Mesodermal cell (in vitro differentiated cells): Measurements from ENCODE around the gene JARID2.

Experiments
- H3K27ac ChIP-seq: 2 replicates; pipeline ENCODE4 v1.7.0; 2013; ENCODE audit warnings: mild to moderate bottlenecking, low read depth, low read length, moderate library complexity; ENCODE audit not compliant: severe bottlenecking
- H3K36me3 ChIP-seq: 2 replicates; pipeline ENCODE4 v1.7.1; 2013; ENCODE audit warnings: mild to moderate bottlenecking, low read length, moderate library complexity; ENCODE audit not compliant: control insufficient read depth, insufficient read depth
- H3K4me1 ChIP-seq: one replicate; pipeline ENCODE4 v1.7.1; 2013; ENCODE audit warnings: mild to moderate bottlenecking, low read length; ENCODE audit not compliant: insufficient read depth, control insufficient read depth, poor library complexity, severe bottlenecking
- H3K4me3 ChIP-seq: 2 replicates; pipeline ENCODE4 v1.7.0; 2013; ENCODE audit warnings: low read length, control low read depth, mild to moderate bottlenecking; ENCODE audit not compliant: insufficient read depth, poor library complexity, severe bottlenecking; ENCODE audit errors: extremely low read depth
- H3K9me3 ChIP-seq: 2 replicates; pipeline ENCODE4 v1.7.1; 2013; ENCODE audit warnings: mild to moderate bottlenecking, low read length, moderate library complexity; ENCODE audit not compliant: control insufficient read depth
- WGBS, 2 experiments: methylation state at CpG; one replicate each; pipeline ENCODE4 v1.1.5; 2013; ENCODE audit warnings: missing lambda C conversion rate in 2 of 2; ENCODE audit not compliant: insufficient coverage in 2 of 2; 5-methylcytosine and 5-hydroxymethylcytosine counted together

The JARID2 gene

DNA sequence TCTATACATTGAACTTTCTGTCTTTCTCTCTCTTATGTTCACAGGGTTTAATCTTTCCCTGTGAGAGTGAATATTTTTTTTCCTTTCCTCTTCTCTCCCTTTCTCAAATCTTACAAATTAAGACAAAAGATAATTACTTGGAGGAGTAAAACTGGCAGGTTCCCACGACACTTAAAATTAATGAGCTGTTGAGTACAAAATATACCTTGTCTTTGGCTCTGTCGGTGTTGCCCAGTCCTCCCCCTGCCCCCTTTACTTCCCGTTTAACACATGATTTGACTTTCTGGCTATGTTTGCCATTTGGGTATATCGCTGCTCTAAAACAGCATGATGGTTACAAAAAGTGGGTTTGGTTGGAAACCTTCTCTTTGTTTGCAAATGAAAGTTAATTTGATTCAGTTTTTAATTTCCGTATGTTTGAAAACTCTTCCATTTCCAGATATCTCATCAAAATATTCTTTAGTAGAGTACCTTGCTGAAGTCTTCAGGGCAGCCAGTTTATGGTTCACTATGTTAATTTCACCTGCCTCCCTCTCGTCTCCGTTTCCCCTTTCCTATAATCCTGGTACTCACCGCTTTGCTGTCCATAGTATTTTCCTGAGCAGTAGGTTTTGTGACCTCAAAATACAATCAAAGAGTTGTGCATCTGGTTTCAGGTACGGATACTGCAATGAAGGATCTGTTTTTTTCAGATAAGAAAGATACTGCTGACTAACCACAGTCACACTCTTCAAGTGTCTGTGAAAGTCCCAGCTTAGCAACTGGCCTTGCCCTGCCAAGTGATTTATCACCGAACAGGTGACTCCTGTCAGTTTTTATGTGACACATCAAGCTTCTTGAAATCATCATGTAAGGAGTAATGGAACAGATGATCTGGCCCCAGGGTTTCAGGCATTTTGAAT is 235.8 kb downstream of the JARID2 start:
- Histone ChIP-seq H3K27ac (no peak overlapping the region), H3K36me3 (no peaks in the 10 kb centered on the region), H3K4me3 (no peak overlapping the region), H3K4me1 (no peaks in the 10 kb centered on the region), H3K9me3 (no peaks in the 10 kb centered on the region)
- WGBS, 2 experiments = 88 to 90% methylated on average over 2 to 7 of the region's 10 CpGs

DNA sequence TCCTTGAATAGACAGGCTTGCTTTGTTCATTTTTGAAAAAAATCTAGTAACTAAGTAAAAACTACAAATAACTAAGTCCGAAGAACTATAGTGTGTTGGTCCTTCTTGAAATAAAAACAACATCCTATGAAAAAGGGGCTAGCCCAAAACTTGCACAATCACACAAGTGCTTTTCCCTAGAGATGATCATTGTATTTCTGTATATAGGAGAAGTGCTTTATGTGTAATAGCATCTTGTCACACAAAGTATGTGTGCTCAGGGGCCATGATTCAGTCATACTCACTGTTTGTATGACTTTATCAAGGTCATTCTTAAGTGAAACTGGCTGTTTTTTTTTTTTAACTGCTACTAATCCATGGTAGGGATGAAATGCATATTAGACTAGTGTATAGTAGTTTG is 237.2 kb downstream of the JARID2 start:
- Histone ChIP-seq H3K27ac (no peak overlapping the region), H3K36me3 (peaks cover 12% of the 10 kb centered on the region), H3K4me3 (no peak overlapping the region), H3K4me1 (no peaks in the 10 kb centered on the region), H3K9me3 (no peaks in the 10 kb centered on the region)
- no CpG with 5 or more reads among the region's 1 CpG for WGBS, 2 experiments

DNA sequence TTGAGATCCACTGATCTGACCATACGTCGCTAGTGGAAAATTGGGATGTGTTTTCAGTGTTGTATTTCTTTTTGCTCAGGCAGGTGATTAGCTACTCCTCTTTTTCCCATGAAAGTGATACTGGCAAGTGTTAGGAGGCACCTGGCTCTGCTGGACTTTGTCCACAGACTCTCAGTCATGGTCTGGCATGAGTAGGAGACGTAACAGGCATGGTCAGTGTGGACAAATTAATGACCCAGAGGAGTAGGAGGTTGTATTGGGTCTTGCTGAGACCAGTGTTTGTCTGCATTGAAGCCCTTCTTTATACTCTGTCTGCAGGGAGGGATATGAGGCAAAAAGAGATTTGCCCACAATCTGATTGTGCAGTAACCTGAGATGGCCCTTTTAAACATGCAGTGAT is 238.3 kb downstream of the JARID2 start:
- Histone ChIP-seq H3K4me3 (no peak overlapping the region), H3K27ac (no peak overlapping the region), H3K4me1 (no peaks in the 10 kb centered on the region), H3K36me3 (peaks cover 22% of the 10 kb centered on the region), H3K9me3 (no peaks in the 10 kb centered on the region)
- 100% methylated on average over 1 to 3 of the region's 3 CpGs for WGBS, 2 experiments

DNA sequence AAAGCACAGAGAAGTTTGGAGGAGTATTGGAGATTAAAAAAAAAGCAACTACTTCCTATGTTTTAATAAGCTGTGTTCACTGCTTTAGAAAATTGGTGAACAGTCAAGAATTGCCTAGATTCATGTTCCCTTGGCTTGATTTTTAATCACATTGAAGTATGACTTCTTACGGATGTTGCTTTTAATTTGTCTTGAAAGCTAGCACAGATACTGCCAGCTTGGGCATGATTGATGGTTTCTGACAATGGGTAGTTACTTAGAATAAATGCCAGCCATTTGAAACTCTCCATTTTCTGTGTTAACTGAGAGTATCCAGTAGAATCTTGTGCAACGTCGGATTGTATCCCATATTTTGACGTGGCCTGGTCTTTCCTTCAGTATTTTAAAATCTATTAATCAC is 239.0 kb downstream of the JARID2 start:
- no peaks in the 10 kb centered on the region for H3K4me1 ChIP-seq
- no peak overlapping the region for H3K27ac ChIP-seq
- 80 to 92% methylated on average over 1 to 4 of the region's 4 CpGs for WGBS, 2 experiments
- no peaks in the 10 kb centered on the region for H3K9me3 ChIP-seq
- peaks cover 23% of the 10 kb centered on the region for H3K36me3 ChIP-seq
- no peak overlapping the region for H3K4me3 ChIP-seq

DNA sequence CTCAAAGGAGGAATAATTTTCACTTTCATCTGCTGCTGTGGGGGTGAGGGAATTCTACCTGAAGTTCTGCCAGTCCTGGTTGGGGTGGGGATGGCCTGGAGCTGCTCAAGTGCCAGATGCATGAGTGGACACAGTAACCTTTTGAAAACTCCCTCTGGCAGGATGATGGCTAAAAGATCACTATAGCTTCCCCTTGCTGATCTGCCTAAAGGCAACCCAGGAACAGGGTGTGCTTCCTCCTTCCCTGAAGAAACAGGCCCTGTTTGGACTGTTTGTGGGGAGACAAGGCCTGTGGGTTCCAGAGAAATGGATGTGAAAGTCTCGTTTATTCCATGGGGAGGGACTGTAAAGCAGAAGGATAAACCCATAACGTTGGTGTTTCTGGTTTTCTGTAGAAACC is 240.1 kb downstream of the JARID2 start:
- Histone ChIP-seq H3K4me3 (no peak overlapping the region), H3K27ac (no peak overlapping the region), H3K36me3 (peaks cover 23% of the 10 kb centered on the region), H3K4me1 (no peaks in the 10 kb centered on the region), H3K9me3 (no peaks in the 10 kb centered on the region)
- 92 to 100% methylated on average over 2 of the region's 2 CpGs for WGBS, 2 experiments

DNA sequence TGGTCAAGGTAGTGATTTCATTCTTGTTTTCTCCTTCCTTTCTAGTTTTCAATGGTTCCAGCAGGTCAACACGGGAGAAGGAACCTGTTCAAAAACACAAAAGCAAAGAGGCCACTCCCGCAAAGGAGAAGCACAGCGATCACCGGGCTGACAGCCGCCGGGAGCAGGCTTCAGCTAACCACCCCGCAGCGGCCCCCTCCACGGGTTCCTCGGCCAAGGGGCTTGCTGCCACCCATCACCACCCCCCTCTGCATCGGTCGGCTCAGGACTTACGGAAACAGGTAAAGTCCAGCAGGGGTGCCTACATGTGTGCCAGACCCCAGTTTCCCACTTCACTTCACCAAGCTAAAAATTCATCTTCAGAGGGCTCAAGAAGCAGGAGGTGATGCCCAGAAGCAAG is 241.4 kb downstream of the JARID2 start:
- no peaks in the 10 kb centered on the region for H3K9me3 ChIP-seq
- no peak overlapping the region for H3K27ac ChIP-seq
- 90 to 95% methylated on average over 11 to 12 of the region's 13 CpGs for WGBS, 2 experiments
- peaks cover 28% of the 10 kb centered on the region for H3K36me3 ChIP-seq
- H3K4me3 ChIP-seq = no peak overlapping the region
- H3K4me1 ChIP-seq = peaks cover 3% of the 10 kb centered on the region

DNA sequence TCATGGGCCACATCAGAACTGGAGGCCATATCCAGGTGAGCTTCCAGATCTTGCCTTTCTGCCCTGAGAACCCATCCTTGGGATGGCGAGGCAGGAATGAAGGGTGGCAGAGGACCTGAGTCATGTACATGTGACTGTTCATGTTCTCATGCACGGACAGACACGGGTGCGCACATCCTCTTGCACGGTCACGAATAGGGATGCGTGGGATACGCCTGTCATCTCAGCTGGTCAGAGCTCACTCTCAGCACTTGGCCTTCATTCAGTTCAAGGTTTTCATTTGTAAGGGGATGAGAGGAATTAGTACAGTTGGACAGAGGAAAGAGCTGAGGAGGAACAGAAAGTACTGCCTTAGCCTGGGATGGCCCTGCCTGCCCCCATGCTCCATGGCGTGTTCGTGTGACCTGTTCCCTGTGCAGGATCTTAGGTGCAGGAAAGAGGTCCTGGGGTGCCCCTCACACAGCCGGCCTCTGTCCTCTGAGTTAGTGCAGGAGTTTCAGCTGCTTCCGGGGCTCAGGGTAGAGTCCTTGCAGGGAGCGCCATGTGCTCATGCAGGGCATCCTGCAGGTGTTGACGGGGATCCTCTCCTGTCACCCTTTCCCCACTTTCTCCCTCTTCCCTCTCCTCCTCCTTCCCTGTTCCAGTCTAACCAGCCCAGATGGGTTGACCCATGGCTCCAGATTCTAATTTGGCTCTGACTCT is 243.5 kb downstream of the JARID2 start:
- Histone ChIP-seq H3K4me3 (no peak overlapping the region), H3K4me1 (peaks cover 13% of the 10 kb centered on the region), H3K36me3 (peaks cover 29% of the 10 kb centered on the region), H3K27ac (no peak overlapping the region), H3K9me3 (no peaks in the 10 kb centered on the region)
- WGBS, 2 experiments = 86 to 91% methylated on average over 14 of the region's 14 CpGs

DNA sequence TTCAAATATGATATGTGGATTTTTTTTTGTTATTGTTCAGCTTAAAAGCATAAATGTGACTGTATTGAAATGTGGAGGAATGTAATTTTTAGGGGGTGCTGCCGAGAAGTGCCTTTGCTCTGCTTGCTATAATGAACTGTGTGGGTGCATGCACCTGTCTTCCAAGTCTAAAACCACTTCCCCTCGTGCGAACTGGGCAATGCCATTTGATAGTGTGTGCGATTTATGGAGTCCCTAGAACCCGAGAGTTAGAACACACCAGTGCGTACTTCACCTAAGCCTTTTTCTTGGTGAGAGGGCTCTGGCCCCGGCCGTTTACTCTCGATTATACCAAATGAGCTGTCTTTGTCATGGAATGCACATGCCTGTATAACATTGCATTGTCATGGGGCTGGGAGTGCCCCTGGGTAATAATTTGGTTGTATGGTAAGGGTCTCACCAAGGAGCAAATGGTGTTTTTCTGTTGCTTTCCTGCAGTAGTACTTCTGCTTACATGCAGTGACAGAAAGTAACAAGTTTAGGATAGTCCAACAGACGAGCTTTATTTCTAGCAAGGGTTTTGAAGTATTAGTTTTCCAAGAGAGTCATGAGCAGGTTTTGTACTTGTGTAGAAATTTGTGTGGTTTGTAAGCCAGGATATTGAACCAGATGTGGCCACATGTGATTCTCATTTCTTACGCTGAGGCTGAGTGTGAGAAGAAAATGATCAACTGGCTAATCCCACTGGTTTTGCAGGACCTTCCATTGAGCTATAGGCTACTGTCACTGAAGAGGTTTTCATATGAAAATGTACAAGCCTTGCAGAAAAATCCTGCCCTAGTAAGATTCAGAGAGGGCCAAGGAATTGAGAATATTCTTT is 244.6 kb downstream of the JARID2 start:
- H3K4me3 ChIP-seq = no peak overlapping the region
- H3K36me3 ChIP-seq = peaks cover 34% of the 10 kb centered on the region
- H3K9me3 ChIP-seq = no peaks in the 10 kb centered on the region
- H3K4me1 ChIP-seq = peaks cover 13% of the 10 kb centered on the region
- WGBS, 2 experiments = 84 to 93% methylated on average over 8 to 9 of the region's 11 CpGs
- no peak overlapping the region for H3K27ac ChIP-seq

DNA sequence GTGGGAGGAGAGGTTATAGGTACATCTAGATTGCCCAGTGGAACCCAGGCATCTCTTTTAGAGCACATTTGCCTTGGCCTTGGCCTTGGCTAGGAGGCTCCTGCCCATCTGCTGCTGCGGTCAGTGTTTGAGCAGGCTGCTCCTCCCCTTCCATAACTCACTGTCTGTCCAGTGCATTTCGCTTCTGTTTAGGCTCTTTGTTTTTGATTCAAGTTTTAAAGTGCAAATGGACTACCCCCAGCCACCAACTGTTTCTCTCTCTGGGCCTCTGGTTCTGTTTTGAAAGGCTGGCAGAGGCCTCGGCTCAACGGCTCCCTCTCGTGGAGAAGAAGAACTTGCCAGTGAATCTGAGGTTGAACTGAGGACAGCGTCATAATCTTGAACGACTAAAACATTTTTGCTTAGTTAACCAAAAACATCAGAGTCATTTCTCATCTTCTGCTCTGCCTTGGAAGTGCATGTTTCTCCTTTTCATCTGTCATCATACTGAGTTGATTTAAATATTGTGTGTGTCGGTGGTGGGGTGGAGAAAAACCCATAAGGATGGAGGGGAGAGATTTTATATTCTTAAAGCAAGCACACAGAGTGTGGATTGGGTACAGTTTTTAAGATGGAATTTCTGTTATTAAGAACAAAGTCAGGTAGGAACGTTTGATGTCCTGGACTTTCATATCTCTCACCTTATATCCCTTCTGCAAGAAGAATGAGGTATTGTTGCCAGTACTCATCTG is 245.6 kb downstream of the JARID2 start:
- Histone ChIP-seq H3K4me1 (peaks cover 13% of the 10 kb centered on the region), H3K27ac (no peak overlapping the region), H3K4me3 (no peak overlapping the region), H3K9me3 (no peaks in the 10 kb centered on the region), H3K36me3 (peaks cover 44% of the 10 kb centered on the region)
- WGBS, 2 experiments = 20 to 100% methylated on average over 1 to 4 of the region's 9 CpGs

DNA sequence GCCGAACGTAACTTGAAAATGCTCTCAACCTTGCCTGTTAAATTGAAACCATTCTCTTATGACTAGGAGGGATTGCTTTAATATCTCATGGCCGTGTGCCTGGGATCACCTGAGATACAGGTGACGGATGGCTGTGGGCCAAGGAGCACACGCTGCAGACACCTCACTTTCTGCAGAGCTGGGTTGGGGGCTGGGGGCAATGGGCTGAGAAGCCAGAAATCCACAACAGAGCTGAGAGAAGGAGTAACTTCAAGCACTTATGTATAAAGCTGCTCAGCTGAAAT is 246.1 kb downstream of the JARID2 start:
- WGBS, 2 experiments = 77 to 88% methylated on average over 5 of the region's 5 CpGs
- peaks cover 47% of the 10 kb centered on the region for H3K36me3 ChIP-seq
- H3K27ac ChIP-seq = no peak overlapping the region

More for the DNA sequence above, 246.1 kb downstream of the JARID2 start:
- no peak overlapping the region for H3K4me3 ChIP-seq
- peaks cover 13% of the 10 kb centered on the region for H3K4me1 ChIP-seq
- no peaks in the 10 kb centered on the region for H3K9me3 ChIP-seq
